ENCODE results near the gene PLD5. TPM values are rescaled to one million over a fixed set of nuclear protein-coding genes. Genes with fewer than 3 reads are reported as not detected.

PLD5 gene
- total RNA-seq, 1 experiment from 2014 or later: not detected

DNA sequence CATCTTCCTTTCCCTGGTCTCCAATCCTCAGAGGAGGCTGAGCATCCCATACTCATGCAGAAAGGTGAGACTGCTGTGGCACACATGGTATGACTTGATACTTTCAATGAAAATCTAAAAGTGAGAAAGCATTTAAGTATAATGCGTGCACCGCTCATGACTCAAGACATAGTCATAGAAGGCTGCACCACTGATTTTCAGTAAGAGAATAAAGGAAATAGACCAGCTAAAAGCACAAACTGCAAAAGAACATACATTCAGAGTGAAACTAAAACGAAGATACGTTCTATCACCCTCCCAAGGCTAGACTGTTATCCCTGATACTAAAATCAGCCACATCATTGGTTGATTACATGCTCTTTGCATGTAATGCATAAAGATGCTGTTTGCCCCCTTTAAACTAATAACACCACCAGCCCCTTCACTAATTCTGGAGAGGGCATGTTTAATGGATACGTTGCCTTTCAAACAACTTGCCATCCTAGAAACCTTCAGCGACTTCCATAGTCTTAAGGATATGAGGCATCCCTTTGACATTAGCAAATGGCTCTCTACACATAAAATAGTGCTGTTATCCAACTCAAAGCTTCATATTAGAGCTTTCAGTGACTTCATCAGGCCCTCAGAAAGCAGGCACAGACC is 2.1 kb downstream of the PLD5 start:
- intact Hi-C loops (cut with micrococcal nuclease; ENCODE audit: unreplicated experiment) (no loop called here), in situ Hi-C loops (cut with HindIII; ENCODE audit: low pct_unique_long_range_greater_than_20kb, low sequenced_read_pairs) (no loop called here)
- ATAC-seq (no peak), DNase-seq (ENCODE audit: low read depth, low spot score) (no peak)
- no peaks in the 10 kb centered on the region for H3K9me3 ChIP-seq (ENCODE audit: control insufficient read depth, insufficient read depth, low read depth, low read length)
- no peak overlapping the region for H3K27ac ChIP-seq (ENCODE audit: low read length)
- ChIA-PET POLR2A (no interaction called here), CTCF (no interaction called here)
- BruUV-seq (replicated peaks): no TSS peak
- TF ChIP-seq POLR2AphosphoS5 (IDR thresholded peaks at IDR 0.05; ENCODE audit: low read depth, low read length) (no peak), SIN3A (IDR thresholded peaks at IDR 0.05; ENCODE audit: borderline replicate concordance, insufficient read depth, low read depth, low read length) (no peak), TCF7L2 (IDR thresholded peaks at IDR 0.05; ENCODE audit: low read depth, low read length) (no peak), REST (IDR thresholded peaks at IDR 0.05; ENCODE audit: insufficient read depth in 1 of 2, low read depth in 2 of 2, low read length in 1 of 2) (no peak)
- TF ChIP-seq, protein P1, sequence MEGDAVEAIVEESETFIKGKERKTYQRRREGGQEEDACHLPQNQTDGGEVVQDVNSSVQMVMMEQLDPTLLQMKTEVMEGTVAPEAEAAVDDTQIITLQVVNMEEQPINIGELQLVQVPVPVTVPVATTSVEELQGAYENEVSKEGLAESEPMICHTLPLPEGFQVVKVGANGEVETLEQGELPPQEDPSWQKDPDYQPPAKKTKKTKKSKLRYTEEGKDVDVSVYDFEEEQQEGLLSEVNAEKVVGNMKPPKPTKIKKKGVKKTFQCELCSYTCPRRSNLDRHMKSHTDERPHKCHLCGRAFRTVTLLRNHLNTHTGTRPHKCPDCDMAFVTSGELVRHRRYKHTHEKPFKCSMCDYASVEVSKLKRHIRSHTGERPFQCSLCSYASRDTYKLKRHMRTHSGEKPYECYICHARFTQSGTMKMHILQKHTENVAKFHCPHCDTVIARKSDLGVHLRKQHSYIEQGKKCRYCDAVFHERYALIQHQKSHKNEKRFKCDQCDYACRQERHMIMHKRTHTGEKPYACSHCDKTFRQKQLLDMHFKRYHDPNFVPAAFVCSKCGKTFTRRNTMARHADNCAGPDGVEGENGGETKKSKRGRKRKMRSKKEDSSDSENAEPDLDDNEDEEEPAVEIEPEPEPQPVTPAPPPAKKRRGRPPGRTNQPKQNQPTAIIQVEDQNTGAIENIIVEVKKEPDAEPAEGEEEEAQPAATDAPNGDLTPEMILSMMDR (IDR thresholded peaks at IDR 0.05): no peak
- peaks cover 6% of the 10 kb centered on the region; the same call in 1 of the 2 replicates for H3K4me1 ChIP-seq (ENCODE audit: control insufficient read depth, insufficient read depth, low read length)
- no peaks in the 10 kb centered on the region; the same call in 1 of the 2 replicates for H3K36me3 ChIP-seq (ENCODE audit: control insufficient read depth, insufficient read depth, low read length)
- peaks cover 17% of the 10 kb centered on the region for H3K27me3 ChIP-seq (ENCODE audit: control insufficient read depth, insufficient read depth, low read length)
- H3K4me3 ChIP-seq (ENCODE audit: low read depth in 2 of 2, low read length in 2 of 2): no peak overlapping the region

GRCh38 chr1:242515555-242515954 is 8.9 kb downstream of the PLD5 start:
- H3K9me3 ChIP-seq (ENCODE audit: control insufficient read depth, insufficient read depth, low read depth, low read length): no peaks in the 10 kb centered on the region
- BruUV-seq (replicated peaks): no TSS peak
- DNase-seq (ENCODE audit: low read depth, low spot score) (no peak), ATAC-seq (no peak)
- in situ Hi-C loops (cut with HindIII; ENCODE audit: low pct_unique_long_range_greater_than_20kb, low sequenced_read_pairs) (no loop called here), intact Hi-C loops (cut with micrococcal nuclease; ENCODE audit: unreplicated experiment) (no loop called here)
- H3K36me3 ChIP-seq (ENCODE audit: control insufficient read depth, insufficient read depth, low read length): no peaks in the 10 kb centered on the region
- no peak for TF ChIP-seq REST (IDR thresholded peaks at IDR 0.05; ENCODE audit: insufficient read depth in 1 of 2, low read depth in 2 of 2, low read length in 1 of 2)
- TF ChIP-seq, protein P1 (IDR thresholded peaks at IDR 0.05): no peak
- TF ChIP-seq POLR2AphosphoS5 (IDR thresholded peaks at IDR 0.05; ENCODE audit: low read depth, low read length): no peak
- TF ChIP-seq TCF7L2 (IDR thresholded peaks at IDR 0.05; ENCODE audit: low read depth, low read length): no peak
- no peak for TF ChIP-seq SIN3A (IDR thresholded peaks at IDR 0.05; ENCODE audit: borderline replicate concordance, insufficient read depth, low read depth, low read length)
- no peak overlapping the region for H3K27ac ChIP-seq (ENCODE audit: low read length)
- POLR2A ChIA-PET: no interaction called here
- no peak overlapping the region for H3K4me3 ChIP-seq (ENCODE audit: low read depth in 2 of 2, low read length in 2 of 2)
- H3K27me3 ChIP-seq (ENCODE audit: control insufficient read depth, insufficient read depth, low read length): no peaks in the 10 kb centered on the region
- CTCF ChIA-PET: no interaction called here
- H3K4me1 ChIP-seq (ENCODE audit: control insufficient read depth, insufficient read depth, low read length): no peaks in the 10 kb centered on the region

All from Panc1 (cell line).